ENCODE results near the gene GLMP. TPM values are rescaled to one million over a fixed set of nuclear protein-coding genes. Genes with fewer than 3 reads are reported as not detected.

Gene GLMP
- polyA plus RNA-seq, 1 experiment = 41.1 TPM

DNA sequence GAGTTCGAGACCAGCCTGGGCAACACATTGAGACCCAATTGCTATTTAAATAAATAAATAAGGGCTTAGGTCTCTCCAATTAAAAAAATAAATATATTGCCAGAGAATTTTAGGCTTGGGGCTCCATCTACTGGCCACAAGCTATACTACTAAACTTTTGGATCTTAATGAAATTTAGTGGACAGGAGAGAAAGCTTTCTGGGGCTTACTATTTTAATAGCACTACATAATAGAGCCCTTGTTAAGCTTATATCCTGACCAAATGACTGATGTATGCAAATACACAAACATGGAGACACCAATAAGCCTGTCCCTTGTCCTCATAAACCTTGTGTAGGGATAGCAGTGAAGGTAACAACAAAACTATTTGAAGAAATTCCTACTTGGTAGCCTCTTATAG is 24.2 kb upstream of the GLMP start:
- CTCF ChIA-PET = interaction anchor here (0.5 to 2.7 kb wide), 26 partner anchors 9 to 911 kb away, joined by 3 to 25 read pairs (median 3); partner anchors contain the start of genes PAQR6 and SMG5
- Histone ChIP-seq H3K4me3 (ENCODE audit: low read depth, low read length) (no peak overlapping the region), H3K27me3 (ENCODE audit: control insufficient read depth, insufficient read depth, low read length) (no peaks in the 10 kb centered on the region), H3K36me3 (ENCODE audit: control insufficient read depth, insufficient read depth, low read length) (peaks cover 31% of the 10 kb centered on the region)
- POLR2A ChIA-PET = interaction anchor here (0.7 to 0.9 kb wide), 2 partner anchors 86 to 502 kb away, joined by 5 to 7 read pairs; no protein-coding TSS in a partner anchor
- TF ChIP-seq, protein P1, sequence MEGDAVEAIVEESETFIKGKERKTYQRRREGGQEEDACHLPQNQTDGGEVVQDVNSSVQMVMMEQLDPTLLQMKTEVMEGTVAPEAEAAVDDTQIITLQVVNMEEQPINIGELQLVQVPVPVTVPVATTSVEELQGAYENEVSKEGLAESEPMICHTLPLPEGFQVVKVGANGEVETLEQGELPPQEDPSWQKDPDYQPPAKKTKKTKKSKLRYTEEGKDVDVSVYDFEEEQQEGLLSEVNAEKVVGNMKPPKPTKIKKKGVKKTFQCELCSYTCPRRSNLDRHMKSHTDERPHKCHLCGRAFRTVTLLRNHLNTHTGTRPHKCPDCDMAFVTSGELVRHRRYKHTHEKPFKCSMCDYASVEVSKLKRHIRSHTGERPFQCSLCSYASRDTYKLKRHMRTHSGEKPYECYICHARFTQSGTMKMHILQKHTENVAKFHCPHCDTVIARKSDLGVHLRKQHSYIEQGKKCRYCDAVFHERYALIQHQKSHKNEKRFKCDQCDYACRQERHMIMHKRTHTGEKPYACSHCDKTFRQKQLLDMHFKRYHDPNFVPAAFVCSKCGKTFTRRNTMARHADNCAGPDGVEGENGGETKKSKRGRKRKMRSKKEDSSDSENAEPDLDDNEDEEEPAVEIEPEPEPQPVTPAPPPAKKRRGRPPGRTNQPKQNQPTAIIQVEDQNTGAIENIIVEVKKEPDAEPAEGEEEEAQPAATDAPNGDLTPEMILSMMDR (IDR thresholded peaks at IDR 0.05; ENCODE audit: insufficient read depth, low read depth, low read length) = peak; percentile 53
- no peak for DNase-seq (ENCODE audit: low read depth)

GRCh38 chr1:156316909-156317308 is 21.4 kb upstream of the GLMP start:
- ChIA-PET CTCF (interaction anchor here (0.8 to 2.2 kb wide), 4 partner anchors 9 to 226 kb away, joined by 3 to 7 read pairs (median 3); no protein-coding TSS in a partner anchor), POLR2A (no interaction called here)
- H3K36me3 ChIP-seq (ENCODE audit: control insufficient read depth, insufficient read depth, low read length) = peaks cover 28% of the 10 kb centered on the region
- no peak overlapping the region for H3K4me3 ChIP-seq (ENCODE audit: low read depth, low read length)
- TF ChIP-seq, protein P1 (IDR thresholded peaks at IDR 0.05; ENCODE audit: insufficient read depth, low read depth, low read length) = no peak
- no peaks in the 10 kb centered on the region for H3K27me3 ChIP-seq (ENCODE audit: control insufficient read depth, insufficient read depth, low read length)
- no peak for DNase-seq (ENCODE audit: low read depth)

DNA sequence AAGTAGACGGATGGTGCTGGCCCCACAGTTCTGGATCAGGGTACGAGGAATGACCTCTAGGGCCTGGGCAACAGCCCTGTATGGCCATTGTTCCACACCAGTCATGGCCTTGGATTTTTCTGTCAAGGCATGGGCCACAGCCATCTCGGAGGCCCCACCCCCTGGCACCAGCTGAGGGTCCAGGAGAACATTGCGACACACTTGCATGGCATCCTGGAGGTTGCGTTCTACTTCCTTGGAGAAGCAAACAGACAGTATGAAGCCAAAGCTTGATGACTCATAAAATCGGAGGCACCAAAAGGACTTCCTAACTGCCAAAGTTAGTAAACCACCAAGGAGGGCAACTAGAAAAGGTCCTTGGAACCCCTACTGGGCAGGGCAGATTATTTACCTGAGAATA is 15.5 kb upstream of the GLMP start:
- CTCF ChIA-PET = interaction anchor here (1.5 to 4.7 kb wide), 2 partner anchors 8 to 11 kb away, joined by 4 to 25 read pairs; no protein-coding TSS in a partner anchor
- TF ChIP-seq, protein P1 (IDR thresholded peaks at IDR 0.05; ENCODE audit: insufficient read depth, low read depth, low read length) = no peak

GRCh38 chr1:156308078-156308477 is 12.6 kb upstream of the GLMP start:
- DNase-seq (ENCODE audit: low read depth) = no peak
- no peak overlapping the region for H3K4me3 ChIP-seq (ENCODE audit: low read depth, low read length)
- TF ChIP-seq, protein P1 (IDR thresholded peaks at IDR 0.05; ENCODE audit: insufficient read depth, low read depth, low read length) = no peak
- no peaks in the 10 kb centered on the region for H3K27me3 ChIP-seq (ENCODE audit: control insufficient read depth, insufficient read depth, low read length)
- CTCF ChIA-PET = interaction anchor here (1.2 to 4.7 kb wide), 2 partner anchors 9 to 11 kb away, joined by 3 to 25 read pairs; no protein-coding TSS in a partner anchor
- peaks cover 11% of the 10 kb centered on the region for H3K36me3 ChIP-seq (ENCODE audit: control insufficient read depth, insufficient read depth, low read length)
- POLR2A ChIA-PET = no interaction called here

More for the DNA sequence above, 15.5 kb upstream of the GLMP start:
- H3K27me3 ChIP-seq (ENCODE audit: control insufficient read depth, insufficient read depth, low read length) = no peaks in the 10 kb centered on the region
- POLR2A ChIA-PET = no interaction called here
- no peak overlapping the region for H3K4me3 ChIP-seq (ENCODE audit: low read depth, low read length)
- no peak for DNase-seq (ENCODE audit: low read depth)
- H3K36me3 ChIP-seq (ENCODE audit: control insufficient read depth, insufficient read depth, low read length) = peaks cover 11% of the 10 kb centered on the region

- TF ChIP-seq, protein P1 (IDR thresholded peaks at IDR 0.05; ENCODE audit: insufficient read depth, low read depth, low read length) = no peak
- Histone ChIP-seq H3K27me3 (ENCODE audit: control insufficient read depth, insufficient read depth, low read length) (no peaks in the 10 kb centered on the region), H3K4me3 (ENCODE audit: low read depth, low read length) (no peak overlapping the region), H3K36me3 (ENCODE audit: control insufficient read depth, insufficient read depth, low read length) (peaks cover 3% of the 10 kb centered on the region)
- CTCF ChIA-PET = interaction anchor here (0.7 to 2.9 kb wide), 2 partner anchors 14 to 40 kb away, joined by 3 to 8 read pairs; no protein-coding TSS in a partner anchor
- POLR2A ChIA-PET = no interaction called here
- DNase-seq (ENCODE audit: low read depth) = no peak
Measured at GRCh38 chr1:156305215-156305614, 9.7 kb upstream of the GLMP start.

Data from BJ (cell line).